Suppressor macrophage treated with lipopolysaccharide for 1 hour (primary cell): ENCODE results near the gene RPGRIP1L.
"Not testable (repeated sequence)": the region's sequence is repeated elsewhere in the genome, so short reads cannot be mapped to it uniquely, and the experiment has no call there.

ENCODE experiments used
- DNase-seq, 3 donors: peaks; one replicate each; pipeline ENCODE4 v3.0.0-alpha.2; 2020 to 2022

Gene RPGRIP1L

GRCh38 chr16:53711390-53711789, 7.7 kb upstream of the RPGRIP1L start:
- DNase-seq: no peak

- DNase-seq: no peak
Measured at GRCh38 chr16:53708490-53708889, 4.8 kb upstream of the RPGRIP1L start.

- DNase-seq: peak in 1 of 3 donors; percentile 3
Measured at GRCh38 chr16:53707671-53708070, 4.0 kb upstream of the RPGRIP1L start.

- DNase-seq: no peak
Measured at GRCh38 chr16:53704445-53704813, 770 bp upstream of the RPGRIP1L start.

GRCh38 chr16:53698271-53698670, 5.4 kb downstream of the RPGRIP1L start:
- DNase-seq: not testable (repeated sequence)

GRCh38 chr16:53695070-53695469, 8.6 kb downstream of the RPGRIP1L start:
- DNase-seq: peak in 1 of 3 donors; percentile 5

GRCh38 chr16:53693320-53693719, 10.3 kb downstream of the RPGRIP1L start:
- DNase-seq: no peak

GRCh38 chr16:53692146-53692545, 11.5 kb downstream of the RPGRIP1L start:
- DNase-seq: no peak

GRCh38 chr16:53690771-53691170, 12.9 kb downstream of the RPGRIP1L start:
- no peak for DNase-seq

- DNase-seq: no peak
Measured at GRCh38 chr16:53689636-53690035, 14.0 kb downstream of the RPGRIP1L start.

GRCh38 chr16:53686710-53687109, 16.9 kb downstream of the RPGRIP1L start:
- DNase-seq: no peak

- DNase-seq: not testable (repeated sequence)
Measured at GRCh38 chr16:53685334-53685733, 18.3 kb downstream of the RPGRIP1L start.

- DNase-seq: no peak
Measured at GRCh38 chr16:53681354-53681753, 22.3 kb downstream of the RPGRIP1L start.

- no peak for DNase-seq
Measured at GRCh38 chr16:53680756-53681155, 22.9 kb downstream of the RPGRIP1L start.

GRCh38 chr16:53678756-53679343, 24.8 kb downstream of the RPGRIP1L start:
- DNase-seq: no peak

GRCh38 chr16:53678155-53678554, 25.5 kb downstream of the RPGRIP1L start:
- DNase-seq: no peak

- no peak for DNase-seq
Measured at GRCh38 chr16:53673189-53673588, 30.5 kb downstream of the RPGRIP1L start.

- no peak for DNase-seq
Measured at GRCh38 chr16:53672461-53672860, 31.2 kb downstream of the RPGRIP1L start.

GRCh38 chr16:53668869-53669268, 34.8 kb downstream of the RPGRIP1L start:
- DNase-seq: no peak

GRCh38 chr16:53666786-53667415, 36.8 kb downstream of the RPGRIP1L start:
- no peak for DNase-seq

GRCh38 chr16:53664724-53665345, 38.8 kb downstream of the RPGRIP1L start:
- no peak for DNase-seq

- no peak for DNase-seq
Measured at GRCh38 chr16:53662072-53662471, 41.6 kb downstream of the RPGRIP1L start.

GRCh38 chr16:53654946-53655345, 48.7 kb downstream of the RPGRIP1L start:
- DNase-seq: no peak

- DNase-seq: no peak
Measured at GRCh38 chr16:53651357-53651756, 52.3 kb downstream of the RPGRIP1L start.

GRCh38 chr16:53646506-53646905, 57.2 kb downstream of the RPGRIP1L start:
- no peak for DNase-seq
